K562 (cell line): ENCODE results near the gene NENF. TPM values are rescaled to one million over a fixed set of nuclear protein-coding genes. Genes with fewer than 3 reads are reported as not detected.
A peak's percentile ranks its signal among the peaks of the same experiment; 100 is the strongest.

ENCODE experiments used
- ARID4B ChIP-seq: sonication (generic); formaldehyde crosslinking; IDR thresholded peaks from 2 replicates; pipeline ENCODE4 v1.8.0; 2022; ENCODE audit warnings: mild to moderate bottlenecking, missing genetic modification reagents
- CSDE1 ChIP-seq, 2 experiments: fragments of 450-650 bp; IDR thresholded peaks; 2 replicates each; pipeline ENCODE4 v1.6.1; 2016; ENCODE audit warnings: mild to moderate bottlenecking in 1 of 2
- KLF10 ChIP-seq: fragments of 250-450 bp; sonication (Bioruptor Pico); IDR thresholded peaks from 2 replicates; pipeline ENCODE4 v1.6.1; 2021; ENCODE audit warnings: matching md5 sums
- KLF13 ChIP-seq: fragments of 450-650 bp; IDR thresholded peaks from 2 replicates; pipeline ENCODE4 v1.6.1; 2016; ENCODE audit warnings: missing genetic modification characterization, low read depth, mild to moderate bottlenecking, missing compliant biosample characterization, moderate library complexity, borderline replicate concordance
- LCOR ChIP-seq: sonication (generic); formaldehyde crosslinking; IDR thresholded peaks from 2 replicates; pipeline ENCODE4 v1.8.0; 2022; ENCODE audit warnings: mild to moderate bottlenecking, missing genetic modification reagents
- NKRF ChIP-seq: fragments of 450-650 bp; IDR thresholded peaks from 2 replicates; pipeline ENCODE4 v1.6.1; 2016; ENCODE audit warnings: borderline replicate concordance
- PPARD ChIP-seq: fragments of 250-450 bp; sonication (Bioruptor Pico); IDR thresholded peaks from 2 replicates; pipeline ENCODE4 v1.8.0; 2022; ENCODE audit warnings: inconsistent platforms, mild to moderate bottlenecking, moderate library complexity
- RHOXF2B ChIP-seq: fragments of 250-450 bp; sonication (Bioruptor Pico); conservative IDR thresholded peaks from 2 replicates; pipeline ENCODE4 v1.5.1; 2021
- SRSF3 ChIP-seq: fragments of 200-400 bp; formaldehyde crosslinking; IDR thresholded peaks from 2 replicates; pipeline ENCODE4 v1.6.1; 2016; ENCODE audit warnings: mild to moderate bottlenecking, low read length, moderate library complexity; ENCODE audit not compliant: insufficient read depth
- TRIM24 ChIP-seq, 2 experiments: fragments of 450-650 bp; IDR thresholded peaks; 2 replicates each; pipeline ENCODE4 v1.6.1; 2016
- ZKSCAN1 ChIP-seq: fragments of 150-350 bp; IDR thresholded peaks from 2 replicates; pipeline ENCODE4 v1.6.1; 2016; ENCODE audit warnings: low read depth, low read length
- ZNF407 ChIP-seq: fragments of 450-650 bp; IDR thresholded peaks from 2 replicates; pipeline ENCODE4 v1.6.1; 2016; ENCODE audit warnings: low read depth
- ZNF79 ChIP-seq: fragments of 250-450 bp; sonication (Bioruptor Pico); IDR thresholded peaks from 2 replicates; pipeline ENCODE4 v1.4.0; 2020; ENCODE audit warnings: low read depth, mild to moderate bottlenecking, moderate library complexity
- polyA plus RNA-seq, 8 experiments: library from polyadenylated mRNA; depleted of rRNA in 4 of 8; stranded (reverse) in 5 of 8; unstranded in 3 of 8; fragments of >200 nt; fragmentation: Nextera tagmentation in 2 of 8; fragmentation: Illumina TruSeq in 1 of 8; extraction: Ambion mirVana in 2 of 8; extraction: Trizol in 1 of 8; gene quantifications; 2 replicates each; pipeline versions ENCODE4 v1.2.1 to v1.2.3, GENCODE V29; 2011 to 2014; ENCODE audit warnings: inconsistent platforms in 1 of 8, missing spikeins in 1 of 8
- total RNA-seq, 7 experiments: library from RNA; depleted of rRNA in 6 of 7; stranded (reverse); fragments of >200 nt in 6 of 7; fragmentation: Illumina TruSeq in 2 of 7; extraction: Trizol in 2 of 7; gene quantifications; 2 replicates each; pipeline versions ENCODE4 v1.2.1 to v1.2.3, GENCODE V29; 2011 to 2021; ENCODE audit warnings: low replicate concordance in 1 of 7

NENF gene
- total and polyA plus RNA-seq, 9 of the 15 experiments (the other 6 are each of a cell fraction or from before 2014, with no cell fraction given), result 6.1 to 100 (median 72.8) TPM

GRCh38 chr1:212414328-212415106 is 18.2 kb upstream of the NENF start, which contains the start of gene PACC1 (continued):
- peak; percentile 64; the same call in 1 of the 2 replicates for TF ChIP-seq NKRF
- TF ChIP-seq ARID4B, result peak; percentile 96
- no peak for TF ChIP-seq CSDE1 (IDR thresholded peaks at IDR 0.05)
- TF ChIP-seq LCOR (CRISPR knock-in tag), result no peak
- peak; percentile 60; the same call in 1 of the 2 replicates for TF ChIP-seq KLF13 (tag)
- peak; percentile 54; the same call in 1 of the 2 replicates for TF ChIP-seq ZKSCAN1
- no peak for TF ChIP-seq KLF10 (CRISPR knock-in tag)
- no peak for TF ChIP-seq ZNF79 (CRISPR knock-in tag)
- TF ChIP-seq SRSF3, result no peak
- no peak for TF ChIP-seq ZNF407
- TF ChIP-seq TRIM24 (IDR thresholded peaks at IDR 0.05), result no peak; a peak in 1 of 4 replicates
- no peak for TF ChIP-seq RHOXF2B (CRISPR knock-in tag)
- no peak for TF ChIP-seq PPARD (CRISPR knock-in tag)
